HEK293 (cell line): ENCODE measurements around the gene TCF7L1.

Experiments used
- CTCF ChIA-PET: fragments of 350-600 bp; formaldehyde crosslinking; extraction: SDS; loops from one replicate; lab custom pipeline; 2021; ENCODE audit warnings: antibody characterized with exemption; lab: Yijun Ruan, JAX
- POLR2A ChIA-PET: fragments of 300-600 bp; formaldehyde crosslinking; extraction: SDS; loops from one replicate; lab custom pipeline; 2020; ENCODE audit warnings: antibody characterized with exemption, inconsistent platforms; lab: Yijun Ruan, JAX
- H3K27ac ChIP-seq: fragments of 200-500 bp; sonication (Bioruptor generic); 2 replicates; pipeline ENCODE4 v1.5.1; 2014; ENCODE audit warnings: low read depth, low read length, control low read depth, inconsistent platforms; ENCODE audit errors: extremely low read depth
- H3K36me3 ChIP-seq, 2 experiments: fragments of 200-500 bp in 1 of 2; sonication (Bioruptor generic) in 1 of 2; 1 replicate in 1 of 2; 2 replicates in 1 of 2; pipeline ENCODE4 v1.5.1; 2014 to 2017; ENCODE audit warnings: inconsistent platforms in 2 of 2, low read length in 2 of 2; ENCODE audit not compliant: control insufficient read depth in 2 of 2, insufficient read depth in 1 of 2
- H3K4me1 ChIP-seq: fragments of 200-500 bp; sonication (Bioruptor generic); 2 replicates; pipeline ENCODE4 v1.5.1; 2014; ENCODE audit warnings: mild to moderate bottlenecking, low read length, inconsistent platforms; ENCODE audit not compliant: control insufficient read depth, insufficient read depth
- H3K4me3 ChIP-seq: 2 replicates; pipeline ENCODE4 v1.5.1; 2011; ENCODE audit warnings: low read depth, mild to moderate bottlenecking, control low read depth, low read length, moderate library complexity
- H3K9me3 ChIP-seq: fragments of 200-500 bp; sonication (Bioruptor generic); 2 replicates; pipeline ENCODE4 v1.5.1; 2014; ENCODE audit warnings: low read depth, low read length, inconsistent platforms; ENCODE audit not compliant: control insufficient read depth, insufficient read depth
- GLIS1 ChIP-seq: fragments of 450-650 bp; formaldehyde crosslinking; IDR thresholded peaks from 2 replicates; pipeline ENCODE4 v1.5.1; 2016; ENCODE audit warnings: missing biosample characterization, missing genetic modification characterization
- KLF9 ChIP-seq: fragments of 450-650 bp; formaldehyde crosslinking; IDR thresholded peaks from 2 replicates; pipeline ENCODE4 v1.5.1; 2016; ENCODE audit warnings: missing biosample characterization, missing genetic modification characterization, low read depth
- SALL2 ChIP-seq: fragments of 450-650 bp; formaldehyde crosslinking; IDR thresholded peaks from 2 replicates; pipeline ENCODE4 v1.5.0; 2017; ENCODE audit warnings: missing biosample characterization, mild to moderate bottlenecking, missing genetic modification characterization, borderline replicate concordance
- SP2 ChIP-seq: fragments of 450-650 bp; formaldehyde crosslinking; IDR thresholded peaks from 2 replicates; pipeline ENCODE4 v1.5.1; 2016; ENCODE audit warnings: missing biosample characterization, missing genetic modification characterization
- TRIM28 ChIP-seq: IDR thresholded peaks from 2 replicates; pipeline ENCODE4 v1.6.1; 2011; ENCODE audit warnings: low read length, control low read depth, borderline replicate concordance
- ZBTB49 ChIP-seq: fragments of 450-650 bp; formaldehyde crosslinking; IDR thresholded peaks from 2 replicates; pipeline ENCODE4 v1.5.1; 2016; ENCODE audit warnings: missing biosample characterization, missing genetic modification characterization, low read depth
- ZBTB8A ChIP-seq: fragments of 450-650 bp; formaldehyde crosslinking; IDR thresholded peaks from 2 replicates; pipeline ENCODE4 v1.5.1; 2016; ENCODE audit warnings: missing biosample characterization, missing genetic modification characterization
- ZNF121 ChIP-seq: fragments of 450-650 bp; formaldehyde crosslinking; IDR thresholded peaks from 2 replicates; pipeline ENCODE4 v1.5.1; 2016; ENCODE audit warnings: missing biosample characterization, missing genetic modification characterization
- ZNF184 ChIP-seq: fragments of 450-650 bp; IDR thresholded peaks from 2 replicates; pipeline ENCODE4 v1.5.1; 2018; ENCODE audit warnings: missing biosample characterization, mild to moderate bottlenecking, missing genetic modification characterization
- ZNF19 ChIP-seq: fragments of 450-650 bp; formaldehyde crosslinking; IDR thresholded peaks from 2 replicates; pipeline ENCODE4; 2016; ENCODE audit warnings: missing biosample characterization, missing genetic modification characterization, low read depth
- ZNF23 ChIP-seq: fragments of 450-650 bp; formaldehyde crosslinking; IDR thresholded peaks from 2 replicates; pipeline ENCODE4 v1.5.1; 2016; ENCODE audit warnings: missing biosample characterization, missing genetic modification characterization, borderline replicate concordance
- ZNF24 ChIP-seq: fragments of 450-650 bp; formaldehyde crosslinking; IDR thresholded peaks from 2 replicates; pipeline ENCODE4 v1.5.1; 2016; ENCODE audit warnings: missing biosample characterization, missing genetic modification characterization
- ZNF248 ChIP-seq: fragments of 450-650 bp; formaldehyde crosslinking; IDR thresholded peaks from 2 replicates; pipeline ENCODE4 v1.5.1; 2017; ENCODE audit warnings: missing biosample characterization, missing genetic modification characterization
- ZNF416 ChIP-seq: fragments of 450-650 bp; formaldehyde crosslinking; IDR thresholded peaks from 2 replicates; pipeline ENCODE4 v1.5.1; 2016; ENCODE audit warnings: missing biosample characterization, missing genetic modification characterization
- ZNF426 ChIP-seq: fragments of 450-650 bp; formaldehyde crosslinking; IDR thresholded peaks from 2 replicates; pipeline ENCODE4 v1.5.1; 2017; ENCODE audit warnings: missing biosample characterization, missing genetic modification characterization, mild to moderate bottlenecking, inconsistent platforms, moderate library complexity
- ZNF521 ChIP-seq: fragments of 450-650 bp; formaldehyde crosslinking; IDR thresholded peaks from 2 replicates; pipeline ENCODE4 v1.5.1; 2017; ENCODE audit warnings: missing biosample characterization, mild to moderate bottlenecking, missing genetic modification characterization
- ZNF549 ChIP-seq: fragments of 450-650 bp; IDR thresholded peaks from 2 replicates; pipeline ENCODE4 v1.5.1; 2018; ENCODE audit warnings: missing biosample characterization, missing genetic modification characterization, mild to moderate bottlenecking, inconsistent platforms, moderate library complexity
- ZNF677 ChIP-seq: fragments of 450-650 bp; IDR thresholded peaks from 2 replicates; pipeline ENCODE4 v1.5.0; 2018; ENCODE audit warnings: missing biosample characterization, mild to moderate bottlenecking, missing genetic modification characterization, moderate library complexity
- ZNF76 ChIP-seq: fragments of 450-650 bp; formaldehyde crosslinking; IDR thresholded peaks from 2 replicates; pipeline ENCODE4; 2016; ENCODE audit warnings: low read depth, missing biosample characterization, missing genetic modification characterization, borderline replicate concordance
- ZNF837 ChIP-seq: fragments of 450-650 bp; formaldehyde crosslinking; IDR thresholded peaks from 2 replicates; pipeline ENCODE4 v1.5.1; 2016; ENCODE audit warnings: missing biosample characterization, missing genetic modification characterization
- ZSCAN16 ChIP-seq: fragments of 450-650 bp; formaldehyde crosslinking; IDR thresholded peaks from 2 replicates; pipeline ENCODE4 v1.5.1; 2016; ENCODE audit warnings: missing biosample characterization, missing genetic modification characterization
- ZXDB ChIP-seq: fragments of 450-650 bp; formaldehyde crosslinking; IDR thresholded peaks from 2 replicates; pipeline ENCODE4 v1.5.1; 2016; ENCODE audit warnings: missing biosample characterization, missing genetic modification characterization
- TF ChIP-seq, protein P1 (sequence below): fragments of 450-650 bp; formaldehyde crosslinking; IDR thresholded peaks from 2 replicates; pipeline ENCODE4 v1.5.1; 2016; ENCODE audit warnings: missing biosample characterization, missing genetic modification characterization
- TF ChIP-seq, protein P2 (sequence below): fragments of 450-650 bp; formaldehyde crosslinking; conservative IDR thresholded peaks from 2 replicates; pipeline ENCODE4 v1.5.1; 2016; ENCODE audit warnings: low read depth, missing biosample characterization, missing genetic modification characterization

Gene TCF7L1

GRCh38 chr2:85302121-85302520 is 168.9 kb downstream of the TCF7L1 start:
- ChIA-PET CTCF (interaction anchor here (0.6 to 9.4 kb wide), 3 partner anchors 16 to 238 kb away, joined by 3 to 221 read pairs (median 103); no protein-coding TSS in a partner anchor), POLR2A (no interaction called here)
- Histone ChIP-seq H3K9me3 (no peaks in the 10 kb centered on the region), H3K36me3 (peaks cover 0 to 18% of the 10 kb centered on the region in 2 experiments; a peak in 1 of 3 replicates), H3K4me1 (no peaks in the 10 kb centered on the region), H3K27ac (no peak overlapping the region), H3K4me3 (no peak overlapping the region)
- TF ChIP-seq ZXDB (tag by site-specific recombination) (no peak), ZNF677 (tag by site-specific recombination) (no peak), ZNF426 (tag by site-specific recombination) (no peak), SP2 (tag by site-specific recombination) (no peak), TRIM28 (no peak), ZBTB49 (no peak), ZNF549 (tag by site-specific recombination) (no peak), ZNF248 (no peak), ZBTB8A (tag by site-specific recombination) (no peak), ZNF23 (no peak)
- TF ChIP-seq, protein P1, sequence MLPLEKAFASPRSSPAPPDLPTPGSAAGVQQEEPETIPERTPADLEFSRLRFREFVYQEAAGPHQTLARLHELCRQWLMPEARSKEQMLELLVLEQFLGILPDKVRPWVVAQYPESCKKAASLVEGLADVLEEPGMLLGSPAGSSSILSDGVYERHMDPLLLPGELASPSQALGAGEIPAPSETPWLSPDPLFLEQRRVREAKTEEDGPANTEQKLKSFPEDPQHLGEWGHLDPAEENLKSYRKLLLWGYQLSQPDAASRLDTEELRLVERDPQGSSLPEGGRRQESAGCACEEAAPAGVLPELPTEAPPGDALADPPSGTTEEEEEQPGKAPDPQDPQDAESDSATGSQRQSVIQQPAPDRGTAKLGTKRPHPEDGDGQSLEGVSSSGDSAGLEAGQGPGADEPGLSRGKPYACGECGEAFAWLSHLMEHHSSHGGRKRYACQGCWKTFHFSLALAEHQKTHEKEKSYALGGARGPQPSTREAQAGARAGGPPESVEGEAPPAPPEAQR (tag by site-specific recombination), result no peak
- TF ChIP-seq, protein P2, sequence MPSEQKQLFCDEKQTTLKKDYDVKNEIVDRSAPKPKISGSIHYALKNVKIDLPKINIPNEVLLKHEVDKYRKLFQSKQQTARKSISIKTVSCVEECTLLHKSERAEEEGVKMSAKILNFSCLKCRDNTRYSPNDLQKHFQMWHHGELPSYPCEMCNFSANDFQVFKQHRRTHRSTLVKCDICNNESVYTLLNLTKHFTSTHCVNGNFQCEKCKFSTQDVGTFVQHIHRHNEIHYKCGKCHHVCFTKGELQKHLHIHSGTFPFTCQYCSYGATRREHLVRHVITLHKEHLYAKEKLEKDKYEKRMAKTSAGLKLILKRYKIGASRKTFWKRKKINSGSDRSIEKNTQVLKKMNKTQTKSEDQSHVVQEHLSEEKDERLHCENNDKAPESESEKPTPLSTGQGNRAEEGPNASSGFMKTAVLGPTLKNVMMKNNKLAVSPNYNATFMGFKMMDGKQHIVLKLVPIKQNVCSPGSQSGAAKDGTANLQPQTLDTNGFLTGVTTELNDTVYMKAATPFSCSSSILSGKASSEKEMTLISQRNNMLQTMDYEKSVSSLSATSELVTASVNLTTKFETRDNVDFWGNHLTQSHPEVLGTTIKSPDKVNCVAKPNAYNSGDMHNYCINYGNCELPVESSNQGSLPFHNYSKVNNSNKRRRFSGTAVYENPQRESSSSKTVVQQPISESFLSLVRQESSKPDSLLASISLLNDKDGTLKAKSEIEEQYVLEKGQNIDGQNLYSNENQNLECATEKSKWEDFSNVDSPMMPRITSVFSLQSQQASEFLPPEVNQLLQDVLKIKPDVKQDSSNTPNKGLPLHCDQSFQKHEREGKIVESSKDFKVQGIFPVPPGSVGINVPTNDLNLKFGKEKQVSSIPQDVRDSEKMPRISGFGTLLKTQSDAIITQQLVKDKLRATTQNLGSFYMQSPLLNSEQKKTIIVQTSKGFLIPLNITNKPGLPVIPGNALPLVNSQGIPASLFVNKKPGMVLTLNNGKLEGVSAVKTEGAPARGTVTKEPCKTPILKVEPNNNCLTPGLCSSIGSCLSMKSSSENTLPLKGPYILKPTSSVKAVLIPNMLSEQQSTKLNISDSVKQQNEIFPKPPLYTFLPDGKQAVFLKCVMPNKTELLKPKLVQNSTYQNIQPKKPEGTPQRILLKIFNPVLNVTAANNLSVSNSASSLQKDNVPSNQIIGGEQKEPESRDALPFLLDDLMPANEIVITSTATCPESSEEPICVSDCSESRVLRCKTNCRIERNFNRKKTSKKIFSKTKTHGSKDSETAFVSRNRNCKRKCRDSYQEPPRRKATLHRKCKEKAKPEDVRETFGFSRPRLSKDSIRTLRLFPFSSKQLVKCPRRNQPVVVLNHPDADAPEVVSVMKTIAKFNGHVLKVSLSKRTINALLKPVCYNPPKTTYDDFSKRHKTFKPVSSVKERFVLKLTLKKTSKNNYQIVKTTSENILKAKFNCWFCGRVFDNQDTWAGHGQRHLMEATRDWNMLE (tag by site-specific recombination), result no peak

DNA sequence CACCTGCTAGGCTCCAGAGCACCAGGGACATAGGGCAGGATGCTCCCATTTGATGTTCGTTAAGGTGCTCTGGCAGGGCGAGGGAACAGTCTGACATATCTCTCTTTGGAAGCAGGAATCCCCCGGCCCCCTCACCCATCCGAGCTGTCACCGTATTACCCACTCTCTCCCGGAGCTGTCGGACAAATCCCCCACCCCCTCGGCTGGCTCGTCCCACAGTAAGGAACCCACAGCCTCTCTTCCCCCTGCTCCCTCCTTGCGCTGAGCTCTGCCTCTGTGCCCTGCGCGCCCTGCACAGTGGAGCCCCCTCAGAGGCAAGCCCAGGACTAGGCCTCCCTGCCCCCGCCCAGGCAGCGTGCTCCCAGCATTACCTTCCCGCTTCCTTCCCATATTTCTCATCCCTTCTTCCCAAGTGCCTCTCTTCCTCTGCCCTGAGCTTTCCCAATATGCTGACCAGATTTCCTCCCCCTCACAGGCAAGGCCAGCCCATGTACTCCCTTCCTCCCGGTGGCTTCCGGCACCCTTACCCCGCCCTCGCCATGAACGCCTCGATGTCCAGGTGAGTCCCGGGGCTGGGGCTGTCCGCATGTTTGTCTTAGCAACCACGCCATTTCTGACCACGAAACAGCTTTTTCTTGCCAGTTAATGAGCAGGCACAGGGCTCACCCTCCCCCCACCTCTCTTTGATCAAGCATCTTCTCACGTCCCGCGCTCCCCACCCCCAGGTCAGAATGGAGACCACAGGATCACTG is 170.8 kb downstream of the TCF7L1 start:
- Histone ChIP-seq H3K4me3 (no peak overlapping the region), H3K36me3 (peaks cover 0 to 22% of the 10 kb centered on the region in 2 experiments; a peak in 1 of 3 replicates), H3K4me1 (no peaks in the 10 kb centered on the region), H3K9me3 (no peaks in the 10 kb centered on the region), H3K27ac (no peak overlapping the region)
- TF ChIP-seq KLF9 (tag by site-specific recombination), result no peak
- no peak for TF ChIP-seq ZNF416 (tag by site-specific recombination)
- TF ChIP-seq ZNF19, result no peak
- no peak for TF ChIP-seq ZNF184
- no peak for TF ChIP-seq SALL2 (tag by site-specific recombination)
- TF ChIP-seq ZNF837, result no peak
- TF ChIP-seq ZNF121 (tag by site-specific recombination), result no peak
- no peak for TF ChIP-seq SP2 (tag by site-specific recombination)
- no peak for TF ChIP-seq GLIS1 (tag by site-specific recombination)
- no peak for TF ChIP-seq ZNF521
- no peak for TF ChIP-seq ZNF24 (tag by site-specific recombination)
- TF ChIP-seq ZSCAN16 (tag by site-specific recombination), result no peak
- no peak for TF ChIP-seq ZNF76 (tag by site-specific recombination)
- ChIA-PET CTCF (interaction anchor here (0.6 to 2.1 kb wide), 2 partner anchors 237 to 250 kb away, joined by 3 to 10 read pairs; no protein-coding TSS in a partner anchor), POLR2A (no interaction called here)
